ENCODE measurements around the gene LSR.

LSR gene

GRCh38 chr19:35302446-35302845, 53.6 kb downstream of the LSR start:
- Mint-ChIP-seq H3K27me3 (no peaks in the 10 kb centered on the region), H3K4me3 (no peak overlapping the region), H3K36me3 (no peaks in the 10 kb centered on the region), H3K27ac (no peak overlapping the region), H3K9me3 (ENCODE audit: low read depth) (no peaks in the 10 kb centered on the region), H3K4me1 (ENCODE audit: low read depth) (no peaks in the 10 kb centered on the region)

- no peaks in the 10 kb centered on the region for H3K4me1 Mint-ChIP-seq (ENCODE audit: low read depth)
- H3K27ac Mint-ChIP-seq = no peak overlapping the region
- no peak overlapping the region for H3K4me3 Mint-ChIP-seq
- no peaks in the 10 kb centered on the region for H3K9me3 Mint-ChIP-seq (ENCODE audit: low read depth)
- H3K36me3 Mint-ChIP-seq = no peaks in the 10 kb centered on the region
- no peaks in the 10 kb centered on the region for H3K27me3 Mint-ChIP-seq
Observed at GRCh38 chr19:35303357-35303915, 54.6 kb downstream of the LSR start.

- H3K9me3 Mint-ChIP-seq (ENCODE audit: low read depth) = no peaks in the 10 kb centered on the region
- no peaks in the 10 kb centered on the region for H3K27me3 Mint-ChIP-seq
- no peak overlapping the region for H3K4me3 Mint-ChIP-seq
- no peak overlapping the region for H3K27ac Mint-ChIP-seq
- no peaks in the 10 kb centered on the region for H3K4me1 Mint-ChIP-seq (ENCODE audit: low read depth)
- H3K36me3 Mint-ChIP-seq = no peaks in the 10 kb centered on the region
Observed at GRCh38 chr19:35304036-35304435, 55.2 kb downstream of the LSR start.

GRCh38 chr19:35305181-35305580, 56.4 kb downstream of the LSR start:
- H3K27me3 Mint-ChIP-seq = no peaks in the 10 kb centered on the region
- H3K4me3 Mint-ChIP-seq = no peak overlapping the region
- H3K9me3 Mint-ChIP-seq (ENCODE audit: low read depth) = no peaks in the 10 kb centered on the region
- no peaks in the 10 kb centered on the region for H3K36me3 Mint-ChIP-seq
- H3K27ac Mint-ChIP-seq = no peak overlapping the region
- no peaks in the 10 kb centered on the region for H3K4me1 Mint-ChIP-seq (ENCODE audit: low read depth)

GRCh38 chr19:35306473-35307246, 57.9 kb downstream of the LSR start:
- no peaks in the 10 kb centered on the region for H3K27me3 Mint-ChIP-seq
- H3K27ac Mint-ChIP-seq = no peak overlapping the region
- H3K36me3 Mint-ChIP-seq = no peaks in the 10 kb centered on the region
- H3K9me3 Mint-ChIP-seq (ENCODE audit: low read depth) = no peaks in the 10 kb centered on the region
- H3K4me1 Mint-ChIP-seq (ENCODE audit: low read depth) = no peaks in the 10 kb centered on the region
- no peak overlapping the region for H3K4me3 Mint-ChIP-seq

GRCh38 chr19:35307931-35308330, 59.1 kb downstream of the LSR start:
- Mint-ChIP-seq H3K4me1 (ENCODE audit: low read depth) (no peaks in the 10 kb centered on the region), H3K27me3 (no peaks in the 10 kb centered on the region), H3K27ac (no peak overlapping the region), H3K36me3 (no peaks in the 10 kb centered on the region), H3K4me3 (no peak overlapping the region), H3K9me3 (ENCODE audit: low read depth) (no peaks in the 10 kb centered on the region)

GRCh38 chr19:35308910-35309309, 60.1 kb downstream of the LSR start:
- H3K4me1 Mint-ChIP-seq (ENCODE audit: low read depth) = no peaks in the 10 kb centered on the region
- no peaks in the 10 kb centered on the region for H3K36me3 Mint-ChIP-seq
- H3K4me3 Mint-ChIP-seq = no peak overlapping the region
- H3K27me3 Mint-ChIP-seq = no peaks in the 10 kb centered on the region
- H3K9me3 Mint-ChIP-seq (ENCODE audit: low read depth) = no peaks in the 10 kb centered on the region
- H3K27ac Mint-ChIP-seq = no peak overlapping the region

GRCh38 chr19:35309481-35310279, 60.9 kb downstream of the LSR start:
- no peaks in the 10 kb centered on the region for H3K36me3 Mint-ChIP-seq
- H3K4me3 Mint-ChIP-seq = no peak overlapping the region
- no peaks in the 10 kb centered on the region for H3K27me3 Mint-ChIP-seq
- no peaks in the 10 kb centered on the region for H3K9me3 Mint-ChIP-seq (ENCODE audit: low read depth)
- H3K27ac Mint-ChIP-seq = no peak overlapping the region
- H3K4me1 Mint-ChIP-seq (ENCODE audit: low read depth) = no peaks in the 10 kb centered on the region

- H3K27me3 Mint-ChIP-seq = no peaks in the 10 kb centered on the region
- H3K9me3 Mint-ChIP-seq (ENCODE audit: low read depth) = no peaks in the 10 kb centered on the region
- H3K4me3 Mint-ChIP-seq = no peak overlapping the region
- H3K4me1 Mint-ChIP-seq (ENCODE audit: low read depth) = no peaks in the 10 kb centered on the region
- no peak overlapping the region for H3K27ac Mint-ChIP-seq
- H3K36me3 Mint-ChIP-seq = no peaks in the 10 kb centered on the region
Observed at GRCh38 chr19:35310331-35310730, 61.5 kb downstream of the LSR start.

GRCh38 chr19:35310811-35311465, 62.1 kb downstream of the LSR start:
- Mint-ChIP-seq H3K9me3 (ENCODE audit: low read depth) (no peaks in the 10 kb centered on the region), H3K36me3 (no peaks in the 10 kb centered on the region), H3K27me3 (no peaks in the 10 kb centered on the region), H3K27ac (no peak overlapping the region), H3K4me1 (ENCODE audit: low read depth) (no peaks in the 10 kb centered on the region), H3K4me3 (no peak overlapping the region)

- no peaks in the 10 kb centered on the region for H3K9me3 Mint-ChIP-seq (ENCODE audit: low read depth)
- no peak overlapping the region for H3K4me3 Mint-ChIP-seq
- H3K4me1 Mint-ChIP-seq (ENCODE audit: low read depth) = no peaks in the 10 kb centered on the region
- no peak overlapping the region for H3K27ac Mint-ChIP-seq
- H3K36me3 Mint-ChIP-seq = no peaks in the 10 kb centered on the region
- no peaks in the 10 kb centered on the region for H3K27me3 Mint-ChIP-seq
Observed at GRCh38 chr19:35311901-35312665, 63.3 kb downstream of the LSR start.

GRCh38 chr19:35313587-35313986, 64.8 kb downstream of the LSR start:
- Mint-ChIP-seq H3K4me3 (no peak overlapping the region), H3K27me3 (no peaks in the 10 kb centered on the region), H3K4me1 (ENCODE audit: low read depth) (peaks cover 2% of the 10 kb centered on the region), H3K36me3 (no peaks in the 10 kb centered on the region), H3K9me3 (ENCODE audit: low read depth) (no peaks in the 10 kb centered on the region), H3K27ac (no peak overlapping the region)

- Mint-ChIP-seq H3K36me3 (no peaks in the 10 kb centered on the region), H3K4me3 (no peak overlapping the region), H3K27me3 (no peaks in the 10 kb centered on the region), H3K9me3 (ENCODE audit: low read depth) (no peaks in the 10 kb centered on the region), H3K27ac (no peak overlapping the region), H3K4me1 (ENCODE audit: low read depth) (peaks cover 7% of the 10 kb centered on the region)
Observed at GRCh38 chr19:35314031-35314430, 65.2 kb downstream of the LSR start.

- no peaks in the 10 kb centered on the region for H3K9me3 Mint-ChIP-seq (ENCODE audit: low read depth)
- no peaks in the 10 kb centered on the region for H3K27me3 Mint-ChIP-seq
- H3K4me3 Mint-ChIP-seq = no peak overlapping the region
- H3K4me1 Mint-ChIP-seq (ENCODE audit: low read depth) = peaks cover 8% of the 10 kb centered on the region
- no peak overlapping the region for H3K27ac Mint-ChIP-seq
- H3K36me3 Mint-ChIP-seq = no peaks in the 10 kb centered on the region
Observed at GRCh38 chr19:35314858-35315470, 66.2 kb downstream of the LSR start.
